ENCODE data around the gene CECR2.

GRCh38 chr22:17446698-17447097 lies 77.4 kb downstream of the CECR2 start:
- TF ChIP-seq CTCF (conservative IDR thresholded peaks at IDR 0.05 in 1 of 2, IDR thresholded peaks at IDR 0.05 in 1 of 2; ENCODE audit: extremely low read depth in 1 of 2, insufficient read depth in 1 of 2, low read depth in 1 of 2, low read length in 2 of 2) = no peak
- TF ChIP-seq EZH2 (IDR thresholded peaks at IDR 0.05; ENCODE audit: borderline replicate concordance, low read length) = no peak
